Activated CD4-positive, alpha-beta T cell treated with anti-CD3 and anti-CD28 coated beads for 48 hours (primary cell): ENCODE data around the gene C1orf167.

Experiments
- DNase-seq: peaks from one replicate; pipeline ENCODE4 v3.0.0-alpha.2; 2020

C1orf167 gene

GRCh38 chr1:11765661-11766428 lies 3.9 kb downstream of the C1orf167 start:
- DNase-seq, result no peak

DNA sequence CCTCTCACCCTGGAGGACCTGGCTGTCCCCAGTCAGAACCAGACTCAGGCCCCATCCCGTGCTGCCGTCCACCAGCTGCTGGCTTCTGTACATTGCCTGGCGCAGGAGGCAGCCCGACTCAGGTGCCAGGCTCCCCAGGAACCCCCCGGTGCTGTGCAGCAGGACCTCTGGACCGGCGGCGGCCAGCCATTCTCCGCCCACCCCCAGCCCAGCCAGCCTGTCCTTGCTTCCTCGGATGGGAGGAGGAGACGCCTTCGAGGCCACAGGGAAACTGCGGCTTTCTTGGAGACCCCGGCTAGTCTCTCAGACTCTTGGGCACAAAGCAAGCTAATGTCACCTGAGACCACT lies 4.4 kb downstream of the C1orf167 start:
- DNase-seq, result no peak

- DNase-seq, result no peak
Measured at GRCh38 chr1:11767922-11768704, 6.1 kb downstream of the C1orf167 start.

DNA sequence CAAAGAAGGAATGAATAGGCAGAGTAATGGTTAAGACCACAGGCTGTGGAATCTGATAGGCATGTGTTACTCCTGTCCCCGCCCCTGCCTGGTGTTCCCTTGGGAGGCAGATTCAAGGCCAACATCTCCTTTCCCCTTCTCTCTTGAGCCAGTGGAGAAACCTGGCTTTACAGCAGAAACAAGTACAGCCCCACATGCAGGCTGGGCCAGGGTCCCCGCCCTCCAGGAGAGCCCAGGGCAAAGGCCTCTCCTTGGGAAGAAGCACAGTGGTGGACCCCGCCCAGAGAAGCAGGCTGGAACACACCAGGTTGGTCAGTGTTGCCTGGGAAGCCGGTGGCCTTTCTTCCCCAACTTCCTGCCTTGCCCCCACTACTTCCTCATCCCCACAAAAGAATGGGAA lies 6.8 kb downstream of the C1orf167 start:
- no peak for DNase-seq

GRCh38 chr1:11769274-11769673 lies 7.3 kb downstream of the C1orf167 start:
- no peak for DNase-seq

- no peak for DNase-seq
Measured at GRCh38 chr1:11770011-11770410, 8.0 kb downstream of the C1orf167 start.

GRCh38 chr1:11771481-11772043 lies 9.6 kb downstream of the C1orf167 start:
- no peak for DNase-seq

- DNase-seq, result no peak
Measured at GRCh38 chr1:11772458-11772857, 10.5 kb downstream of the C1orf167 start.

- DNase-seq, result no peak
Measured at GRCh38 chr1:11774753-11775152, 12.8 kb downstream of the C1orf167 start.

GRCh38 chr1:11777658-11778322 lies 15.8 kb downstream of the C1orf167 start:
- DNase-seq, result no peak

DNA sequence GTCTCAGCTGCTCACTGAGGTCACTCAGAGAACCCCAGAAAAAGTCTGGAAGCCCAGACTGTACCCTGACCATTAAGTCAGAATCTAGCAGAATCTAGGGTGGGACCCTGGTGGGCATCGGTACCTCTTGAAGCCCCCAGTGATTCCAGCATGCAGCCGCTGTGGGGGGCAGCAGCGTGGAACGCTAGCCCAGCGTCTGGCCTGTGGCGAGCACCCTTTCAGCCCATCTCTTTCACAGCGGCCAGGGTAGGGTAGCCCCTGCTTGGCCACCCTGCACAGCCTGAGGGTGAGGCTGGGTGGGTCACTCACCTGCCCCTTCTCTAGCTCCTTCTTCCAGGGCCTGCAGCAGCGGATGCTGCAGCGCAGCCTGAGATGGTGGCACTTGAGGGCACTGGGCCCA lies 16.3 kb downstream of the C1orf167 start:
- no peak for DNase-seq

DNA sequence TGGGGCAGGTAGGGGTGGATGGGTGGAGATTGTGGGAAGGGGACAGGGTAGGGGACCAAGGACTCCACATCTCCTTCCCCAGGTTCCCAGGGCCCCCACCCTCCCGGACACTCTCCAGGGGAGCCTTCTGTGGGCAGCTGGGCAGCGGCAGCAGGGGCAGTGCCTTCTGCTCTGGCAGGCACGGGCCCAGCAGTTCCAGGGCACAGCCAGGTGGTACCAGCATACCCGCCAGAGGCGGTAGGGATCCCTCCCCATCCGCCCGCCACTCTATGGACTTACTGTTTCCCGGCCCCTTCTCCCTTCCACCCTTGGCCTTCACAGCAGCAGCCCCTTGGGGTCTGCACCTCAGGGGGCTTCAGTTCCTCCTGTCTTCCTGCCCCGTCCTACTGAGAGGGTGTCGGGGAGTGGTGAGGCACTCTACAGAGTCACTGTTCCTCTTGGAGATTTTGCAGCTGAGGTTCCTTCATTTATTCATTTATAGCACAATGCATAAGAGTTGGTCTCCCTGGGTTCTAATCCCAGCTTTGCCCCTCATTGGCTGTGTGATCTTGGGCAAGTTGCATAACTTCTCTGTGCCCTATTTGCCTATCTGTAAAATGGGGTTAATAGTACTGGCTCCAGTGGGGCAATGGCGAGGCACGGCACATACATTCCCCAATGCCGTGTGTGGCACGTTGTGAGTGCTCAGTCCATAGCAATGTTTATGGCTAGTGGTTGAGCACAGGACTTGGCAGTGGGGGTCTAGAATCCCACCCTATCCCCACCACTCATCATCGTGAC lies 17.0 kb downstream of the C1orf167 start:
- DNase-seq, result no peak

- DNase-seq, result no peak
Measured at GRCh38 chr1:11779715-11780379, 17.9 kb downstream of the C1orf167 start.

GRCh38 chr1:11780380-11781147 lies 18.6 kb downstream of the C1orf167 start:
- DNase-seq, result no peak

GRCh38 chr1:11781297-11781696 lies 19.3 kb downstream of the C1orf167 start:
- no peak for DNase-seq

- no peak for DNase-seq
Measured at GRCh38 chr1:11782127-11782708, 20.2 kb downstream of the C1orf167 start.

DNA sequence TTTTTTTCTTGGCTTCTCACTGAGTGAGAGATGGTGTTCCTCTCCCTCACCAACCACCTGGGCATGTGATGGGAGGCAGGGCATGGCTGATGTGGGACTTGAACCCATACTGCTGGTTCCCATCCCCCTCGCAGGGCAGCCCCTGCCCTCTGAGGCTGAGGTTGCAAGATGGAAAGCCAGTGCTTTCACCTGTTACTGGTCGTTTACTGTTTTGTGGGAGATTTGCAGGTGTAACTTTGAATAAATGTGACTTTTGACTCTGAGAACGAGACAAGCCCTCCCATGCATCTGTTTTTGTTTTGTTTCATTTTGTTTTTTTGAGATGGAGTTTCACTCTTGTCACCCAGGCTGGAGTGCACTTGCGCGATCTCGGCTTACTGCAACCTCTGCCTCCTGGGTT lies 21.6 kb downstream of the C1orf167 start:
- DNase-seq, result no peak

DNA sequence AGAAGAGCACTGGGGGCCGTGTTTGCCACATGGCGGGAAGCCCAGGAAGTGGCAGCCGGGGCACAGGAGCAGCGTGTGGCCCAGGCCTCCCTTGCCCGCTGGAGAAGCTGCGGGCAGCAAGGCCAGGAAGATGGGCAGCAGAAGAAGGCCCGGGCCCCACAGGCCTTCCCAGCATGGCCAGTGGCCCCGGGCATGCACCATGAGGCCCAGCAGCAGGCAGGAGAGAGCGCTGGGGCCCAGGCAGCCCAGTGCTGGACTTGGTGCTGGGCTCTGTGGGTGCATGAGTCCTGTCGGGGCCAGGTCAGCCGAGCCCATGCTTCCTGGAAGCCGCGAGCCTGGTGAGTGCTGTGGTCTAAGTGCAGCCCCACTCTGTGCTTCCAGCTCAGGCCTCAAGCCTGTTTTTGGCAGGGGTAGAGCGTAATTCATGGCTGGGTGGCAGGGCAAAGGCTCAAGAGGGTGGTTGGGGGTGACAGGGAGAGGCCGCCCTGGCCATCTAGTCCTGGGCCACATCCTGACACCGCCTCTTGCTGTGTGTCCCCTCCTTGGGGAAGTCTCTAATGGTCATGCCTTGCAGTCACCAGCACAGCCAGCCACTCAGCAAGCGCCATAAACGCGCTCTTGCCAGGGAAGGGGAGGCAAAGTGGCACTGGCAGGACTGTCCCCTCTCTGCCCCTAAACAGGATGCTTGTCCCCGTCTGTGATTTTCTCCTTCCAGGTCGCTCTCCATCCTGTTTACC lies 22.4 kb downstream of the C1orf167 start:
- DNase-seq, result no peak

GRCh38 chr1:11784993-11785769 lies 23.2 kb downstream of the C1orf167 start:
- DNase-seq, result peak; percentile 47
